IMR-90 (cell line): ENCODE data around the gene MMP24. TPM values are rescaled to one million over a fixed set of nuclear protein-coding genes. Genes with fewer than 3 reads are reported as not detected.
A peak's percentile ranks its signal among the peaks of the same experiment; 100 is the strongest.

Experiments
- ATAC-seq: fragments of 200-7000 bp; cut with Tn5 transposase; 2 replicates; pipeline ENCODE4 v1.9.1; 2020; ENCODE audit warnings: low read depth, mild to moderate bottlenecking, moderate library complexity
- BruUV-seq: library from RNA; stranded (reverse); fragments of 400-500 nt; replicated peaks from 2 replicates; lab custom pipeline; 2021; lab: Mats Ljungman, UMichigan
- CTCF ChIA-PET: fragments of 300-600 bp; formaldehyde crosslinking; extraction: SDS; loops from one replicate; lab custom pipeline; 2021; ENCODE audit warnings: antibody characterized with exemption; lab: Yijun Ruan, JAX
- POLR2A ChIA-PET: fragments of 300-600 bp; sonication (Branson Sonifier 250); formaldehyde crosslinking; loops from one replicate; lab custom pipeline; 2022; ENCODE audit warnings: antibody characterized with exemption; ENCODE audit not compliant: unreplicated experiment; lab: Charles Lee
- DNase-seq: peaks from one replicate; pipeline ENCODE4 v3.0.0; 2013
- H2AFZ ChIP-seq: replicated peaks from 2 replicates; pipeline ENCODE3; 2013; ENCODE audit warnings: low read length, mild to moderate bottlenecking; ENCODE audit not compliant: poor library complexity
- H2AK5ac ChIP-seq: 2 replicates; pipeline ENCODE4 v1.6.1; 2013; ENCODE audit warnings: low read depth, low read length, inconsistent platforms
- H2AK9ac ChIP-seq: replicated peaks from 2 replicates; pipeline ENCODE3; 2013; ENCODE audit warnings: mild to moderate bottlenecking, low read depth, low read length, moderate library complexity; ENCODE audit not compliant: poor library complexity
- H2BK120ac ChIP-seq: 2 replicates; pipeline ENCODE4 v1.6.1; 2013; ENCODE audit warnings: low read depth, low read length, inconsistent platforms
- H2BK15ac ChIP-seq: 3 replicates; pipeline ENCODE4 v1.6.1; 2013; ENCODE audit warnings: low read depth, low read length, inconsistent platforms
- H2BK20ac ChIP-seq: 2 replicates; pipeline ENCODE4 v1.6.1; 2013; ENCODE audit warnings: low read depth, mild to moderate bottlenecking, inconsistent platforms, low read length, moderate library complexity
- H2BK5ac ChIP-seq: 2 replicates; pipeline ENCODE4 v1.6.1; 2013; ENCODE audit warnings: mild to moderate bottlenecking, low read depth, low read length, inconsistent platforms; ENCODE audit not compliant: poor library complexity, severe bottlenecking
- H3K14ac ChIP-seq: replicated peaks from 2 replicates; pipeline ENCODE4 v1.6.1; 2013; ENCODE audit warnings: low read depth, low read length, inconsistent platforms
- H3K18ac ChIP-seq: 2 replicates; pipeline ENCODE4 v1.6.1; 2013; ENCODE audit warnings: low read depth, low read length, control low read depth
- H3K23ac ChIP-seq: 2 replicates; pipeline ENCODE4 v1.6.1; 2013; ENCODE audit warnings: low read depth, low read length, inconsistent platforms
- H3K27ac ChIP-seq: 2 replicates; pipeline ENCODE4 v1.5.1; 2013; ENCODE audit warnings: mild to moderate bottlenecking, control low read depth, low read length; ENCODE audit not compliant: insufficient read depth
- H3K27me3 ChIP-seq: 2 replicates; pipeline ENCODE4 v1.6.1; 2013; ENCODE audit warnings: low read length; ENCODE audit not compliant: control insufficient read depth, insufficient read depth
- H3K36me3 ChIP-seq: 2 replicates; pipeline ENCODE4 v1.6.1; 2013; ENCODE audit warnings: low read length, mixed read lengths; ENCODE audit not compliant: control insufficient read depth, insufficient read depth
- H3K4ac ChIP-seq: 2 replicates; pipeline ENCODE4 v1.6.1; 2013; ENCODE audit warnings: low read depth, low read length, inconsistent platforms
- H3K4me1 ChIP-seq: 2 replicates; pipeline ENCODE4 v1.6.1; 2013; ENCODE audit warnings: low read length, mixed read lengths; ENCODE audit not compliant: control insufficient read depth, insufficient read depth
- H3K4me2 ChIP-seq: 2 replicates; pipeline ENCODE4 v1.6.1; 2013; ENCODE audit warnings: low read depth, mild to moderate bottlenecking, control low read depth, low read length, moderate library complexity
- H3K4me3 ChIP-seq: 2 replicates; pipeline ENCODE4 v1.5.1; 2013; ENCODE audit warnings: low read depth, mild to moderate bottlenecking, control low read depth, low read length, moderate library complexity; ENCODE audit not compliant: insufficient read depth
- H3K56ac ChIP-seq: 2 replicates; pipeline ENCODE4 v1.6.1; 2013; ENCODE audit warnings: low read length, inconsistent platforms; ENCODE audit not compliant: insufficient read depth; ENCODE audit errors: extremely low read depth
- H3K79me1 ChIP-seq, 2 experiments: 2 replicates each; pipeline ENCODE4 v1.6.1; 2013; ENCODE audit warnings: low read length in 2 of 2, inconsistent platforms in 1 of 2, low read depth in 1 of 2
- H3K9ac ChIP-seq: 2 replicates; pipeline ENCODE4 v1.6.1; 2013; ENCODE audit warnings: low read depth, low read length, control low read depth
- H3K9me1 ChIP-seq: 2 replicates; pipeline ENCODE4 v1.6.1; 2013; ENCODE audit warnings: low read length, inconsistent platforms; ENCODE audit not compliant: insufficient read depth
- H3K9me3 ChIP-seq: 2 replicates; pipeline ENCODE4 v1.6.1; 2013; ENCODE audit warnings: low read length; ENCODE audit not compliant: control insufficient read depth, insufficient read depth
- H4K20me1 ChIP-seq: 2 replicates; pipeline ENCODE4 v1.6.1; 2013; ENCODE audit warnings: low read length, inconsistent platforms; ENCODE audit not compliant: insufficient read depth
- H4K5ac ChIP-seq: 2 replicates; pipeline ENCODE4 v1.6.1; 2013; ENCODE audit warnings: mild to moderate bottlenecking, low read depth, low read length, control low read depth
- H4K8ac ChIP-seq, 2 experiments: 2 replicates each; pipeline ENCODE4 v1.6.1; 2013; ENCODE audit warnings: low read depth in 2 of 2, low read length in 2 of 2, control low read depth in 1 of 2, inconsistent platforms in 1 of 2
- H4K91ac ChIP-seq: 2 replicates; pipeline ENCODE4 v1.6.1; 2013; ENCODE audit warnings: low read depth, low read length, inconsistent platforms; ENCODE audit not compliant: insufficient read depth
- FOS ChIP-seq: fragments of 150-350 bp; IDR thresholded peaks from 2 replicates; pipeline ENCODE4 v1.6.1; 2016; ENCODE audit warnings: low read depth, low read length
- MAFK ChIP-seq: IDR thresholded peaks from 2 replicates; pipeline ENCODE4 v1.6.1; 2012; ENCODE audit warnings: low read depth, low read length, improper control_type of control experiment
- MAZ ChIP-seq: IDR thresholded peaks from 2 replicates; pipeline ENCODE4 v1.6.1; 2012; ENCODE audit warnings: low read depth, mild to moderate bottlenecking, low read length, improper control_type of control experiment, moderate library complexity, borderline replicate concordance
- NFE2L2 ChIP-seq: fragments of 150-350 bp; IDR thresholded peaks from 2 replicates; pipeline ENCODE4 v1.6.1; 2016; ENCODE audit warnings: low read depth, mild to moderate bottlenecking, low read length
- RAD21 ChIP-seq: IDR thresholded peaks from 2 replicates; pipeline ENCODE4 v1.6.1; 2012; ENCODE audit warnings: low read length, improper control_type of control experiment
- RCOR1 ChIP-seq: IDR thresholded peaks from 2 replicates; pipeline ENCODE4 v1.6.1; 2012; ENCODE audit warnings: mild to moderate bottlenecking, low read length, improper control_type of control experiment; ENCODE audit not compliant: insufficient replicate concordance
- SMC3 ChIP-seq: fragments of 150-350 bp; IDR thresholded peaks from 2 replicates; pipeline ENCODE4 v1.6.1; 2016; ENCODE audit warnings: low read depth, mild to moderate bottlenecking, antibody characterized with exemption, low read length, moderate library complexity
- WGBS, 2 experiments: methylation state at CpG; one replicate each; pipeline versions ENCODE4 v1.1.5 to v1.1.7; 2013; ENCODE audit warnings: missing lambda C conversion rate in 2 of 2; ENCODE audit not compliant: insufficient read length in 1 of 2; ENCODE audit errors: extremely low coverage in 2 of 2; 5-methylcytosine and 5-hydroxymethylcytosine counted together
- dilution Hi-C: fragments of 300-500 bp; cut with HindIII; formaldehyde crosslinking; loops from one replicate; pipeline ENCODE4 v1.14.3; 2018; ENCODE audit warnings: low sequenced_read_pairs; ENCODE audit not compliant: unreplicated experiment
- in situ Hi-C: fragments of 300-500 bp; cut with MboI; formaldehyde crosslinking; loops from 3 replicates; pipeline ENCODE4 v1.14.3; 2019; ENCODE audit warnings: low sequenced_read_pairs, inconsistent platforms, mixed read lengths
- intact Hi-C: fragments of 100-400 bp; cut with micrococcal nuclease; formaldehyde crosslinking; loops from 2 replicates; pipeline ENCODE4 v1.10.0; 2022
- polyA plus RNA-seq, 3 experiments: library from polyadenylated mRNA; depleted of rRNA; stranded (reverse); fragments of >200 nt; gene quantifications; 2 replicates each; pipeline ENCODE4 v1.2.3, GENCODE V29; 2012; ENCODE audit warnings: low replicate concordance in 1 of 3
- total RNA-seq: library from RNA; depleted of rRNA; stranded (reverse); fragments of >200 nt; gene quantifications from 2 replicates; pipeline ENCODE4 v1.2.3, GENCODE V29; 2012
- TF ChIP-seq, protein P1 (sequence below): fragments of 150-350 bp; IDR thresholded peaks from 2 replicates; pipeline ENCODE4 v1.6.1; 2017; ENCODE audit warnings: mild to moderate bottlenecking, antibody characterized with exemption, low read length, low read depth
- TF ChIP-seq, protein P2 (sequence below): fragments of 150-350 bp; IDR thresholded peaks from 2 replicates; pipeline ENCODE4 v1.6.1; 2016; ENCODE audit warnings: low read depth, mild to moderate bottlenecking, low read length, moderate library complexity, borderline replicate concordance

MMP24 gene
- total and polyA plus RNA-seq, 2 of the 4 experiments (the other 2 are of a cell fraction) = 0.36 to 0.79 TPM

DNA sequence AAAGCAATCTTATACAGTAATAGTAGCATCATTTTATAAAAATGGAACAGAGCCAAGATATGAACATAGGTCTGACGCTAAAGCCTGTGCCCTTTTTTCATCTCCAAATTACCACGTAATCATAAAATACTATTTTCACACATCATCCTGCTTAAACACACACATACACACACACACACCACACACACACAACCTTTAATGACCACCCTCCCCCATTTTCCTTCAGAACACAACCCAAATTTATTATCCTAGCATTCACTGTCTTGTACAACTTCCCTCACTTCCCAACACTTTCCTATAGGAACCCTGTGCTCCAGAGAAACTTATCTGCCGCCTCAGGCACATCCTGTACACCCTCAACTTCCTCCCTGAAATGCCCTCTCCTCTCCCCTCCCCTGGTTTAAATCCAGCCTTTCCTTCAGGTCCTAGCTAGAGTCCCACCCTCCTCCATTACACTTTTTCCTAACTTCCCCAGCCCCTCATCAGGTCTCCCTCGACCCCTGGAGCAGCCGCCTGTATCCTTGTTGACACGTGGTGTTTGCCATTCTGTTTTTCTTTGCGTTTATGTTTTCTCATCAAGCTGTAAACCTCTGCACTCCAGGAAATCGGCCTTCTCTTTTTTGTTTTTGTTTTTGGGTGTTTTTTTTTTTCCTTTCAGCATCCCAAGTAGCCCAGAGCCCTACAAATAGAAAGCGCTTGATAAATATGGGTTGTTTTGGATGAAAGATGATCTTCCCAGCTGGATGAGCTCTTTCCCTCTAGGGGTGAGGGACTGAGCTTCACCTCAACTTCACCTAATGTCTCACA lies 968 bp upstream of the MMP24 start:
- no peaks in the 10 kb centered on the region for H3K79me1 ChIP-seq
- no peak overlapping the region for H2BK120ac ChIP-seq
- H3K9ac ChIP-seq = no peak overlapping the region
- H3K27ac ChIP-seq = no peak overlapping the region
- H3K36me3 ChIP-seq = no peaks in the 10 kb centered on the region
- H3K23ac ChIP-seq = no peak overlapping the region
- ATAC-seq (no peak), DNase-seq (no peak)
- no peak overlapping the region for H2BK15ac ChIP-seq
- intact Hi-C loops (no loop called here), in situ Hi-C loops (no loop called here), dilution Hi-C loops (no loop called here)
- ChIA-PET POLR2A (interaction anchor here (0.6 kb wide), 1 partner anchor 9 kb away, joined by 6 read pairs; no protein-coding TSS in a partner anchor), CTCF (no interaction called here)
- no peak overlapping the region for H2AFZ ChIP-seq
- H3K18ac ChIP-seq = no peak overlapping the region
- peaks cover 3% of the 10 kb centered on the region; the same call in 1 of the 2 replicates for H3K9me1 ChIP-seq
- H4K91ac ChIP-seq = no peak overlapping the region
- no peak overlapping the region for H2AK9ac ChIP-seq
- H2BK5ac ChIP-seq = peak overlapping the region; percentile 39
- no peaks in the 10 kb centered on the region for H3K9me3 ChIP-seq
- H2BK20ac ChIP-seq = no peak overlapping the region
- H2AK5ac ChIP-seq = no peak overlapping the region
- TF ChIP-seq, protein P1, sequence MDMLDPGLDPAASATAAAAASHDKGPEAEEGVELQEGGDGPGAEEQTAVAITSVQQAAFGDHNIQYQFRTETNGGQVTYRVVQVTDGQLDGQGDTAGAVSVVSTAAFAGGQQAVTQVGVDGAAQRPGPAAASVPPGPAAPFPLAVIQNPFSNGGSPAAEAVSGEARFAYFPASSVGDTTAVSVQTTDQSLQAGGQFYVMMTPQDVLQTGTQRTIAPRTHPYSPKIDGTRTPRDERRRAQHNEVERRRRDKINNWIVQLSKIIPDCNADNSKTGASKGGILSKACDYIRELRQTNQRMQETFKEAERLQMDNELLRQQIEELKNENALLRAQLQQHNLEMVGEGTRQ = no peak
- TF ChIP-seq SMC3 = no peak
- TF ChIP-seq NFE2L2 = no peak
- TF ChIP-seq MAZ = no peak
- TF ChIP-seq MAFK = no peak
- TF ChIP-seq, protein P2, sequence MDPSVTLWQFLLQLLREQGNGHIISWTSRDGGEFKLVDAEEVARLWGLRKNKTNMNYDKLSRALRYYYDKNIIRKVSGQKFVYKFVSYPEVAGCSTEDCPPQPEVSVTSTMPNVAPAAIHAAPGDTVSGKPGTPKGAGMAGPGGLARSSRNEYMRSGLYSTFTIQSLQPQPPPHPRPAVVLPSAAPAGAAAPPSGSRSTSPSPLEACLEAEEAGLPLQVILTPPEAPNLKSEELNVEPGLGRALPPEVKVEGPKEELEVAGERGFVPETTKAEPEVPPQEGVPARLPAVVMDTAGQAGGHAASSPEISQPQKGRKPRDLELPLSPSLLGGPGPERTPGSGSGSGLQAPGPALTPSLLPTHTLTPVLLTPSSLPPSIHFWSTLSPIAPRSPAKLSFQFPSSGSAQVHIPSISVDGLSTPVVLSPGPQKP = no peak
- TF ChIP-seq FOS = no peak
- no peak for TF ChIP-seq RAD21
- TF ChIP-seq RCOR1 = no peak
- no peak overlapping the region for H3K4me2 ChIP-seq
- H4K8ac ChIP-seq = no peak overlapping the region
- peaks cover 8% of the 10 kb centered on the region; the same call in 1 of the 2 replicates for H4K20me1 ChIP-seq
- no peak overlapping the region for H3K14ac ChIP-seq
- no peak overlapping the region for H4K5ac ChIP-seq
- no peak overlapping the region for H3K4me3 ChIP-seq
- H3K4ac ChIP-seq = no peak overlapping the region
- H3K4me1 ChIP-seq = peaks cover 6% of the 10 kb centered on the region; the same call in 1 of the 2 replicates
- H3K27me3 ChIP-seq = peaks cover 27% of the 10 kb centered on the region
- H3K56ac ChIP-seq = no peak overlapping the region
- WGBS, 2 experiments = 52 to 100% methylated on average over 1 to 4 of the region's 9 CpGs
- BruUV-seq = no TSS peak
